Measurements from ENCODE around the gene TMPRSS6.

DNA sequence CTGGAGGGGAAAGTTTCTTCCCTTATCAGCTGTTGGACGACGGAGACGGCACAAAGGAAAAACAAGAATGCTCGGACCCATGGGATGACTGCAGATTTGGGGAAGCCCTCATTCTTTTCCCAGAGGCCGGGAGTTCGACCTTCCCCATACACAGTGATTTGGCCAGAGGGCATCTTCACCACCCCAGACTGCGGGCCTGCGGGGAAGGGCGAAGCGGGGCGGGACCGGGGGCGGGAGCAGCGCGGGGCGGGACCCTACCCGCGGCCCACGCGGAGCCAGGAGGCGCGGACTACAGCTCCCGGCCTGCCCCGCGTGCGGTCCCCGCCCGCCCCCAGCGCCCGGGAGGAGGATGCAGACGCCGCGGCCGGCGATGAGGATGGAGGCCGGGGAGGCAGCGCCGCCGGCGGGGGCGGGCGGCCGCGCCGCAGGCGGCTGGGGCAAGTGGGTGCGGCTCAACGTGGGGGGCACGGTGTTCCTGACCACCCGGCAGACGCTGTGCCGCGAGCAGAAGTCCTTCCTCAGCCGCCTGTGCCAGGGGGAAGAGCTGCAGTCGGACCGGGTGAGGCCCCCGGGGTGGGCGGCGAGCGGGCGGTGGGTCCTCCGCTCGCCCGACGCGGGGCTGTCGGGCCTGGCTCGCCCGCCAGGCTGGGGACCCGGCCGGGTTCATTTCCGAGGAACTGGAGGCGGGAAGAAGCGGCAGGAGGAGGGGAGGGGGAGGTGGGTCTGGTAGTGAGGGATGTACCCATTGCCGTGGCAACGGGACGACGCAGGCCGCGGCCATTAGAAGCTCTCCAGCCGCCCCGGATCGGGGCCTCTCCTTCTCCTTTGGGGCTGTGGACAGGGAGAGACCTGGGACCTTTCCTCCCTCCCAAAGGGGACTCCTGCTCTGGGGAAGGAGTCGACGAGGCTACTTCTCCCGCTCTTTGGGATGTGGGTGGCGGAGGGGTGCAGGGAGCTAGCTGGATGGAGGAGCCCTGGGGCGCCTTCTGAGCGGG is 57.8 kb downstream of the TMPRSS6 start, which contains the start of gene KCTD17:
- TF ChIP-seq, protein P1, sequence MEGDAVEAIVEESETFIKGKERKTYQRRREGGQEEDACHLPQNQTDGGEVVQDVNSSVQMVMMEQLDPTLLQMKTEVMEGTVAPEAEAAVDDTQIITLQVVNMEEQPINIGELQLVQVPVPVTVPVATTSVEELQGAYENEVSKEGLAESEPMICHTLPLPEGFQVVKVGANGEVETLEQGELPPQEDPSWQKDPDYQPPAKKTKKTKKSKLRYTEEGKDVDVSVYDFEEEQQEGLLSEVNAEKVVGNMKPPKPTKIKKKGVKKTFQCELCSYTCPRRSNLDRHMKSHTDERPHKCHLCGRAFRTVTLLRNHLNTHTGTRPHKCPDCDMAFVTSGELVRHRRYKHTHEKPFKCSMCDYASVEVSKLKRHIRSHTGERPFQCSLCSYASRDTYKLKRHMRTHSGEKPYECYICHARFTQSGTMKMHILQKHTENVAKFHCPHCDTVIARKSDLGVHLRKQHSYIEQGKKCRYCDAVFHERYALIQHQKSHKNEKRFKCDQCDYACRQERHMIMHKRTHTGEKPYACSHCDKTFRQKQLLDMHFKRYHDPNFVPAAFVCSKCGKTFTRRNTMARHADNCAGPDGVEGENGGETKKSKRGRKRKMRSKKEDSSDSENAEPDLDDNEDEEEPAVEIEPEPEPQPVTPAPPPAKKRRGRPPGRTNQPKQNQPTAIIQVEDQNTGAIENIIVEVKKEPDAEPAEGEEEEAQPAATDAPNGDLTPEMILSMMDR (IDR thresholded peaks at IDR 0.05), result no peak
- TF ChIP-seq POLR2A (IDR thresholded peaks at IDR 0.05), result no peak

Measured in testis (tissue), 2 donors.